SK-N-DZ (cell line): ENCODE measurements around the gene GNB1. TPM values are rescaled to one million over a fixed set of nuclear protein-coding genes. Genes with fewer than 3 reads are reported as not detected.
"Not testable (repeated sequence)": the region's sequence is repeated elsewhere in the genome, so short reads cannot be mapped to it uniquely, and the experiment has no call there.

ENCODE experiments used
- DNase-seq: peaks from one replicate; pipeline ENCODE4 v3.0.0-alpha.2; 2015; ENCODE audit warnings: low spot score
- polyA plus RNA-seq, 2 experiments: library from polyadenylated mRNA; depleted of rRNA; stranded (reverse); fragments of >200 nt; gene quantifications; 2 replicates each; pipeline ENCODE4 v1.2.3, GENCODE V29; 2014

GNB1 gene
- polyA plus RNA-seq (2014; cell fraction: cytosol; rRNA removed): 117 and 120 TPM in 2 replicates
- polyA plus RNA-seq (2014; cell fraction: nucleus; rRNA removed): 56.2 and 81.2 TPM in 2 replicates

GRCh38 chr1:1890506-1891348 is at the start of gene GNB1:
TSS of gene GNB1 (minus strand) at chr1:1891087. CDS start at chr1:1825453, 65,634 bp downstream.
- peak; percentile 81 for DNase-seq

- no peak for DNase-seq
These were observed 49.2 kb upstream of the GNB1 start for GRCh38 chr1:1940123-1940425.

GRCh38 chr1:1939296-1940122 is 48.6 kb upstream of the GNB1 start:
- no peak for DNase-seq

GRCh38 chr1:1938613-1939295 is 47.9 kb upstream of the GNB1 start:
- DNase-seq: no peak

- DNase-seq: no peak
These were observed 47.3 kb upstream of the GNB1 start for GRCh38 chr1:1938276-1938573.

DNA sequence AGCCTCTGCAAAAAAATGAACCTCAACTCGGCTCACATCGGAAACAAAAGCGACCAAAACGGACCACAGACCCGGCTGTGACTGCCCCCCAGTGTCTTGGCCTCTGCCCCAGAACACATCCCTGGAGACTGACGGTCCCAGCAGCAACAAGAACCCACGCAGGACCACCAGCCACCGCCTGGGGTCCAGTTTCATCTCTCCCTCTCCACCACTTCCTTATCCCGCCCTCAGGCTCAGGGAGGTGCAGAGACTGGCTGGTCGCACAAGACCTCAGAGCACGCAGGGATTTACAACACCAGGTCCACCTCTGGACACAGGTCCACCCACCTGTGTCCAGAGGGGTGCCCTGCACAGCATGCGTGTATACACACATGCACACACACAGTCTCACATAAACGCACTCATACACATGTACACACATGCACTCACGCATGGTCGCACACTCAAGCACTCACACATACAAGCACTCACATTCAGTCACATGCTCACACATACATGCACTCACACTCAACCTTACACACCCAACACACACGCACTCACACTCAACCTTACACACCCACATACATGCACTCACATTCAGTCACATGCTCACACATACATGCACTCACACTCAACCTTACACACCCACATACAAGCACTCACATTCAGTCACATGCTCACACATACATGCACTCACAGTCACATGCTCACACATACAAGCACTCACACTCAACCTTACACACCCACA is 46.8 kb upstream of the GNB1 start:
- no peak for DNase-seq

DNA sequence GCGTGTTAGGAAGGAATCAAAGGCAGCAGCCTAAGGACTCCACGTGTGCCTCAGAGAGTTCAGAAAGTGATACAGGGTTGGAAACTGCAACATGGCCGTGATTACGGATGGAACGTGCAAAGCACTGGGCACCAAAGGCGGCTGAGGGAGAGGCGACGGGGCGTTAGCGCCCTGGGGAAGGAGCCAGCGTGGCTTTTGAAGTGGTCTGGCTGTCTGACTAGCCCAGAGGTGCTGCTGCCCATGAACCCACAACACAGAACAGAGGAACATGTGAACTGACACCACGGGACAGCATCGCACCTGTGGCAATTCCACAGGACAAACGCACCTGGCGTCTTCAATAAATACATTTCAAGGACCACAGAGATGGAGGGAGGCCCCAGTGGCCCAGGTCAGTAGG is 46.2 kb upstream of the GNB1 start:
- DNase-seq: no peak

GRCh38 chr1:1934848-1935247 is 44.0 kb upstream of the GNB1 start:
- DNase-seq: not testable (repeated sequence)

DNA sequence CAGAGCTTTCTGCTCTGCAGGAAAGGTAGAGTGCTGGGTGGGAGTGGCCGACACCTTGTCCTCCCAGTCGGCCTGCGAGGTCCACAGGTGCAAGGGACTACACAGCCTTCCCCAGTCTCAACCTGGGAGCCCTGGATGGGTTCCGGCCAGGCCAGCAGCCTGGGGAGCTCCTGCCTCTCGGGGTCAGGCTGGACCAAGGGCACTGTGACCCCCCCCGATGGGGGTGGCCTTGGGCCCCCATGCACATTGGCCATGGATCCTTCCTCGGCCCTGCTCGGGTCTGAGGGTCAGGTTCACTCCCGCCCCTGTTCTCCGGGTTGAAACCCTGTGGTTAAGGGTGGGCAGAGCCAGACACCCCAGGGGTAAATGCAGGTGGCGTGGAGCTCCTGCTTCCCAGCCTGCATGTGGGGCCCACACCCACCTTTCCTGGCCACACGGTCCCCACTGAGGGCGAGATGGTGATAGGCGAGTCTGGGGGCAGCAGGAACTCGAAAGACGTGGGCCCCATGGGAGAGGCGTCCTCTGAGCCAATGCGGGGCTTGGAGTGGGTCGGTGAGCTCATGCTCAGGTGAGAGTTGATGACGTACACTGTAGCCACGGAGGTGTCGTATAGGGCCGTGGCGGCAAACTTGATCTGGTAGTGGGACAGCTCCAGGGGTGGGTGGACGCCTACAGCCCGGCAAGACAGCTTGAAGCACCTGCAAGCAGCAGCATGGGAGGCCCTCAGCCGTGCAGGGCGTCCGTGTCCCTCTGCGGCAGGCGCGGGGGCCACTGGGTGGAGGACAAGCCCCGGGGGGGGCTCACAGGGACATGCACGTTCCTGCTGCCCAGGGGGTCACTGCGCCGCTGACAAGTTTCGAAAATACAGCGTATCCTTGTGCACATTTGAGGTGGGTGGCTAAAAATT is 39.0 kb upstream of the GNB1 start:
- no peak for DNase-seq

GRCh38 chr1:1929102-1929638 is 38.3 kb upstream of the GNB1 start:
- no peak for DNase-seq

- no peak for DNase-seq
These were observed 37.6 kb upstream of the GNB1 start for GRCh38 chr1:1928231-1929101.

GRCh38 chr1:1927751-1928150 is 36.9 kb upstream of the GNB1 start:
- no peak for DNase-seq

- DNase-seq: no peak
These were observed 36.2 kb upstream of the GNB1 start for GRCh38 chr1:1926886-1927660.

- DNase-seq: no peak
These were observed 35.5 kb upstream of the GNB1 start for GRCh38 chr1:1926346-1926811.

GRCh38 chr1:1925437-1926345 is 34.8 kb upstream of the GNB1 start:
- DNase-seq: no peak

- no peak for DNase-seq
These were observed 34.0 kb upstream of the GNB1 start for GRCh38 chr1:1924849-1925248.

GRCh38 chr1:1924386-1924785 is 33.5 kb upstream of the GNB1 start:
- no peak for DNase-seq
